K562 (cell line): ENCODE data around the gene GNB2. TPM values are rescaled to one million over a fixed set of nuclear protein-coding genes. Genes with fewer than 3 reads are reported as not detected.

Source experiments
- ATAC-seq: fragments of 200-7000 bp; cut with Tn5 transposase; 3 replicates; pipeline ENCODE4 v1.9.1; 2020; ENCODE audit warnings: moderate library complexity
- BruUV-seq: library from RNA; stranded (reverse); fragments of 400-500 nt; replicated peaks from 2 replicates; lab custom pipeline; 2021; lab: Mats Ljungman, UMichigan
- CTCF ChIA-PET: fragments of 300-600 bp; formaldehyde crosslinking; extraction: SDS; loops from one replicate; lab custom pipeline; 2021; ENCODE audit warnings: low intra/inter-chr PET ratio; lab: Yijun Ruan, JAX
- POLR2A ChIA-PET: fragments of 300-600, 350-650 bp; sonication (Branson Sonifier 250); formaldehyde crosslinking; extraction: SDS; loops from one replicate; lab custom pipeline; 2021; ENCODE audit warnings: antibody characterized with exemption, inconsistent platforms; lab: Yijun Ruan, JAX
- DNase-seq, 4 experiments: peaks; one replicate each; pipeline versions ENCODE4 v3.0.0 to v3.0.0-alpha.2; 2011 to 2018; ENCODE audit warnings: low spot score in 3 of 4, mixed read lengths in 3 of 4; ENCODE audit errors: extremely low read depth in 1 of 4
- FAIRE-seq: peaks from 2 replicates; lab custom pipeline; 2011; peaks lifted over from hg19 to GRCh38; lab: Jason Lieb, UNC
- H2AFZ ChIP-seq: 2 replicates; pipeline ENCODE4 v1.6.0; 2011; ENCODE audit warnings: low read depth, low read length, control low read depth, inconsistent platforms
- H3K27ac ChIP-seq: fragments of 200-600 bp; 3 replicates; pipeline ENCODE4 v1.8.0; 2011; ENCODE audit warnings: low read depth, mild to moderate bottlenecking, control low read depth, inconsistent platforms, low read length, moderate library complexity, mixed read lengths; ENCODE audit errors: extremely low read depth
- H3K27me3 ChIP-seq, 2 experiments: fragments of 300-600 bp in 1 of 2; 2 replicates in 1 of 2; 3 replicates in 1 of 2; pipeline versions ENCODE4 v1.6.0 to v1.8.0; 2011; ENCODE audit warnings: inconsistent platforms in 2 of 2, low read length in 2 of 2, mild to moderate bottlenecking in 1 of 2, mixed read lengths in 1 of 2, moderate library complexity in 1 of 2; ENCODE audit not compliant: control insufficient read depth in 2 of 2, insufficient read depth in 2 of 2
- H3K36me3 ChIP-seq: fragments of 300-600 bp; 3 replicates; pipeline ENCODE4 v1.8.0; 2011; ENCODE audit warnings: mild to moderate bottlenecking, low read length, inconsistent platforms; ENCODE audit not compliant: control insufficient read depth, insufficient read depth
- H3K4me1 ChIP-seq, 2 experiments: fragments of 200-600 bp in 1 of 2; replicated peaks in 1 of 2; 2 replicates in 1 of 2; 3 replicates in 1 of 2; pipeline versions ENCODE4 v1.5.1 to v1.8.0; 2011; ENCODE audit warnings: inconsistent platforms in 2 of 2, low read length in 2 of 2, mild to moderate bottlenecking in 1 of 2, mixed read lengths in 1 of 2, moderate library complexity in 1 of 2; ENCODE audit not compliant: control insufficient read depth in 2 of 2, insufficient read depth in 2 of 2
- H3K4me2 ChIP-seq: 2 replicates; pipeline ENCODE4 v1.6.1; 2011; ENCODE audit warnings: low read length, control low read depth, inconsistent platforms, mixed read lengths; ENCODE audit not compliant: insufficient read depth
- H3K4me3 ChIP-seq: fragments of 200-600 bp; sonication (generic), shearing (Covaris generic); 2 replicates; pipeline ENCODE4 v1.5.1; 2016; ENCODE audit warnings: control low read depth, inconsistent platforms
- H3K79me2 ChIP-seq: fragments of 200-600 bp; 3 replicates; pipeline ENCODE4 v1.8.0; 2011; ENCODE audit warnings: low read length, inconsistent platforms; ENCODE audit not compliant: control insufficient read depth, insufficient read depth
- H3K9ac ChIP-seq, 2 experiments: 2 replicates each; pipeline versions ENCODE4 v1.6.0 to v1.6.1; 2011; ENCODE audit warnings: low read depth in 2 of 2, low read length in 2 of 2, control low read depth in 1 of 2, inconsistent platforms in 1 of 2, mild to moderate bottlenecking in 1 of 2, mixed read lengths in 1 of 2; ENCODE audit not compliant: insufficient read depth in 1 of 2
- H3K9me1 ChIP-seq: one replicate; pipeline ENCODE4 v1.6.0; 2011; ENCODE audit warnings: inconsistent platforms, mild to moderate bottlenecking, low read length, moderate library complexity; ENCODE audit not compliant: control insufficient read depth, insufficient read depth
- H3K9me3 ChIP-seq: replicated peaks from 2 replicates; pipeline ENCODE4 v1.5.1; 2011; ENCODE audit warnings: low read depth, low read length, inconsistent platforms; ENCODE audit not compliant: control insufficient read depth, insufficient read depth
- H4K20me1 ChIP-seq: replicated peaks from 2 replicates; pipeline ENCODE4 v1.6.1; 2011; ENCODE audit warnings: low read length, inconsistent platforms, mixed read lengths; ENCODE audit not compliant: control insufficient read depth, insufficient read depth
- ERF ChIP-seq: fragments of 450-650 bp; formaldehyde crosslinking; IDR thresholded peaks from 2 replicates; pipeline ENCODE4 v1.4.0; 2020; ENCODE audit warnings: mild to moderate bottlenecking, mixed read lengths
- HMG20A ChIP-seq: fragments of 450-650 bp; formaldehyde crosslinking; conservative IDR thresholded peaks from 2 replicates; pipeline ENCODE4 v1.4.0; 2020; ENCODE audit warnings: mild to moderate bottlenecking, mixed read lengths
- PCBP1 ChIP-seq: fragments of 200-400 bp; formaldehyde crosslinking; IDR thresholded peaks from 2 replicates; pipeline ENCODE4 v1.6.1; 2018; ENCODE audit warnings: mild to moderate bottlenecking, low read depth, low read length; ENCODE audit not compliant: poor library complexity, severe bottlenecking
- POLR3A ChIP-seq: IDR thresholded peaks from 2 replicates; pipeline ENCODE4 v1.6.1; 2011; ENCODE audit warnings: borderline replicate concordance, mild to moderate bottlenecking, moderate library complexity; ENCODE audit not compliant: insufficient read length, insufficient read depth; ENCODE audit errors: extremely low read depth
- RBM14 ChIP-seq: fragments of 200-400 bp; formaldehyde crosslinking; IDR thresholded peaks from 2 replicates; pipeline ENCODE4 v1.6.1; 2018; ENCODE audit warnings: low read depth, mild to moderate bottlenecking, low read length, moderate library complexity, borderline replicate concordance; ENCODE audit not compliant: insufficient read depth
- ZC3H8 ChIP-seq: fragments of 450-650 bp; IDR thresholded peaks from 2 replicates; pipeline ENCODE4 v1.6.1; 2017
- WGBS: fragments of 100-300 bp; shearing (Covaris generic); methylation state at CpG from one replicate; pipeline ENCODE4 v1.1.6; 2016; ENCODE audit warnings: low coverage, mixed read lengths; ENCODE audit not compliant: insufficient coverage; ENCODE audit errors: missing lambda C conversion rate; 5-methylcytosine and 5-hydroxymethylcytosine counted together
- in situ Hi-C: fragments of 300-500 bp; cut with MboI; formaldehyde crosslinking; loops from 4 replicates; pipeline ENCODE4 v1.15.0; 2018; ENCODE audit warnings: inconsistent platforms, mixed read lengths
- intact Hi-C: fragments of 100-400 bp; cut with micrococcal nuclease; formaldehyde crosslinking; loops from 2 replicates; pipeline ENCODE4 v1.14.2; 2022
- polyA plus RNA-seq, 8 experiments: library from polyadenylated mRNA; depleted of rRNA in 4 of 8; stranded (reverse) in 5 of 8; unstranded in 3 of 8; fragments of >200 nt; fragmentation: Nextera tagmentation in 2 of 8; fragmentation: Illumina TruSeq in 1 of 8; extraction: Ambion mirVana in 2 of 8; extraction: Trizol in 1 of 8; gene quantifications; 2 replicates each; pipeline versions ENCODE4 v1.2.1 to v1.2.3, GENCODE V29; 2011 to 2014; ENCODE audit warnings: inconsistent platforms in 1 of 8, missing spikeins in 1 of 8
- total RNA-seq, 7 experiments: library from RNA; depleted of rRNA in 6 of 7; stranded (reverse); fragments of >200 nt in 6 of 7; fragmentation: Illumina TruSeq in 2 of 7; extraction: Trizol in 2 of 7; gene quantifications; 2 replicates each; pipeline versions ENCODE4 v1.2.1 to v1.2.3, GENCODE V29; 2011 to 2021; ENCODE audit warnings: low replicate concordance in 1 of 7
- TF ChIP-seq, protein P1 (sequence below): fragments of 450-650 bp; formaldehyde crosslinking; conservative IDR thresholded peaks from 2 replicates; pipeline ENCODE4 v1.4.0; 2022; ENCODE audit warnings: mild to moderate bottlenecking, missing genetic modification characterization
- TF ChIP-seq, protein P2 (sequence below): fragments of 450-650 bp; conservative IDR thresholded peaks from 2 replicates; pipeline ENCODE4 v1.6.1; 2016; ENCODE audit warnings: missing genetic modification characterization, low read depth, mild to moderate bottlenecking, control low read depth, missing compliant biosample characterization

GNB2 gene
- total and polyA plus RNA-seq, 9 of the 15 experiments (the other 6 are each of a cell fraction or from before 2014, with no cell fraction given), result 0.65 to 320 (median 104) TPM

- BruUV-seq, result no TSS peak
- in situ Hi-C loops, result no loop called here
- 16% methylated on average over 19 of the region's 21 CpGs for WGBS
Observed at GRCh38 chr7:100720279-100720670, 46.7 kb downstream of the GNB2 start, which contains the start of gene EPO. Gene EPO, plus strand, starts transcription at chr7:100720468. Its CDS starts 513 bp downstream, at chr7:100720981.

More at GRCh38 chr7:100720279-100720670, 46.7 kb downstream of the GNB2 start, which contains the start of gene EPO:
- TF ChIP-seq, protein P1, sequence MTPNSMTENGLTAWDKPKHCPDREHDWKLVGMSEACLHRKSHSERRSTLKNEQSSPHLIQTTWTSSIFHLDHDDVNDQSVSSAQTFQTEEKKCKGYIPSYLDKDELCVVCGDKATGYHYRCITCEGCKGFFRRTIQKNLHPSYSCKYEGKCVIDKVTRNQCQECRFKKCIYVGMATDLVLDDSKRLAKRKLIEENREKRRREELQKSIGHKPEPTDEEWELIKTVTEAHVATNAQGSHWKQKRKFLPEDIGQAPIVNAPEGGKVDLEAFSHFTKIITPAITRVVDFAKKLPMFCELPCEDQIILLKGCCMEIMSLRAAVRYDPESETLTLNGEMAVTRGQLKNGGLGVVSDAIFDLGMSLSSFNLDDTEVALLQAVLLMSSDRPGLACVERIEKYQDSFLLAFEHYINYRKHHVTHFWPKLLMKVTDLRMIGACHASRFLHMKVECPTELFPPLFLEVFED (CRISPR knock-in tag), result no peak
- TF ChIP-seq PCBP1, result peak; percentile 39
- TF ChIP-seq ERF, result no peak
- no peak for TF ChIP-seq RBM14
- TF ChIP-seq ZC3H8, result no peak
- TF ChIP-seq, protein P2, sequence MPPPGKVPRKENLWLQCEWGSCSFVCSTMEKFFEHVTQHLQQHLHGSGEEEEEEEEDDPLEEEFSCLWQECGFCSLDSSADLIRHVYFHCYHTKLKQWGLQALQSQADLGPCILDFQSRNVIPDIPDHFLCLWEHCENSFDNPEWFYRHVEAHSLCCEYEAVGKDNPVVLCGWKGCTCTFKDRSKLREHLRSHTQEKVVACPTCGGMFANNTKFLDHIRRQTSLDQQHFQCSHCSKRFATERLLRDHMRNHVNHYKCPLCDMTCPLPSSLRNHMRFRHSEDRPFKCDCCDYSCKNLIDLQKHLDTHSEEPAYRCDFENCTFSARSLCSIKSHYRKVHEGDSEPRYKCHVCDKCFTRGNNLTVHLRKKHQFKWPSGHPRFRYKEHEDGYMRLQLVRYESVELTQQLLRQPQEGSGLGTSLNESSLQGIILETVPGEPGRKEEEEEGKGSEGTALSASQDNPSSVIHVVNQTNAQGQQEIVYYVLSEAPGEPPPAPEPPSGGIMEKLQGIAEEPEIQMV (tag), result no peak
- no peak for TF ChIP-seq POLR3A
- TF ChIP-seq HMG20A, result no peak
- intact Hi-C loops, result loop anchor here (10.0 kb wide), 1 partner anchor 315 kb away; no protein-coding TSS in a partner anchor
- peak within 1 kb of the TSS in 1 of 2 experiments; percentile 79; a peak in 2 of 4 replicates for H3K9ac ChIP-seq
- ATAC-seq, result no peak
- no peaks in the 10 kb centered on the region for H3K79me2 ChIP-seq
- CTCF ChIA-PET, result no interaction called here
- H2AFZ ChIP-seq, result no peak within 1 kb of the TSS
- H3K9me3 ChIP-seq, result peaks cover 4% of the 10 kb centered on the region; the same call in 1 of the 2 replicates
- DNase-seq, result peak in 2 of 4 experiments; percentile 39 to 41
- POLR2A ChIA-PET, result interaction anchor here (0.6 to 0.7 kb wide), 2 partner anchors 86 to 118 kb away, joined by 3 read pairs; partner anchors contain the start of gene PCOLCE
- no peak for FAIRE-seq
- H3K4me3 ChIP-seq, result no peak within 1 kb of the TSS
- peaks cover 6 to 26% of the 10 kb centered on the region in 2 experiments; a peak in 3 of 5 replicates for H3K4me1 ChIP-seq
- H4K20me1 ChIP-seq, result no peaks in the 10 kb centered on the region
- H3K36me3 ChIP-seq, result no peaks in the 10 kb centered on the region
- H3K9me1 ChIP-seq, result no peaks in the 10 kb centered on the region
- H3K27ac ChIP-seq, result no peak within 1 kb of the TSS
- H3K4me2 ChIP-seq, result no peak within 1 kb of the TSS; the same call in 1 of the 2 replicates
- peaks cover 9 to 19% of the 10 kb centered on the region in 2 experiments for H3K27me3 ChIP-seq
